Heart right ventricle (tissue), 16 donors: ENCODE measurements around the gene RBM14. TPM values are rescaled to one million over a fixed set of nuclear protein-coding genes. Genes with fewer than 3 reads are reported as not detected.

Experiments
- ATAC-seq, 8 donors: fragments of 200-7000 bp; cut with Tn5 transposase; one replicate each; pipeline ENCODE4 v1.9.1; 2020; ENCODE audit warnings: mild to moderate bottlenecking in 8 of 8, moderate library complexity in 8 of 8, moderate number of reproducible peaks in 1 of 8
- DNase-seq, 2 donors: peaks; one replicate each; pipeline ENCODE4 v3.0.0-alpha.2; 2020
- H3K27ac ChIP-seq, 10 donors: fragments of 200-600 bp; sonication (generic) in 2 of 10; one replicate each; pipeline versions ENCODE4 v1.5.0 to v1.8.0; 2020 to 2022; ENCODE audit warnings: mild to moderate bottlenecking in 3 of 10
- H3K27me3 ChIP-seq, 7 donors: fragments of 200-600 bp; one replicate each; pipeline ENCODE4 v1.8.0; 2021 to 2022; ENCODE audit warnings: mild to moderate bottlenecking in 2 of 7
- H3K36me3 ChIP-seq, 9 donors: fragments of 200-600 bp; sonication (generic) in 1 of 9; one replicate each; pipeline versions ENCODE4 v1.5.0 to v1.8.0; 2020 to 2022; ENCODE audit warnings: mild to moderate bottlenecking in 2 of 9
- H3K4me1 ChIP-seq, 9 donors: fragments of 200-600 bp; sonication (generic) in 1 of 9; one replicate each; pipeline versions ENCODE4 v1.5.0 to v1.8.0; 2020 to 2022; ENCODE audit warnings: mild to moderate bottlenecking in 4 of 9
- H3K4me3 ChIP-seq, 10 donors: fragments of 200-600 bp; sonication (generic) in 2 of 10; one replicate each; pipeline versions ENCODE4 v1.5.0 to v1.8.0; 2020 to 2022; ENCODE audit warnings: mild to moderate bottlenecking in 7 of 10, moderate library complexity in 2 of 10
- H3K9me3 ChIP-seq, 11 donors: fragments of 200-600 bp in 10 of 11; sonication (generic) in 2 of 11; one replicate each; pipeline versions ENCODE4 v1.5.0 to v1.8.0; 2013 to 2022; ENCODE audit warnings: mild to moderate bottlenecking in 2 of 11, control low read depth in 1 of 11, moderate library complexity in 1 of 11
- CTCF ChIP-seq, 9 donors: fragments of 200-600 bp; sonication (generic) in 2 of 9; IDR thresholded peaks; one replicate each; pipeline versions ENCODE4 v1.5.0 to v1.8.0; 2021 to 2022; ENCODE audit warnings: antibody characterized with exemption in 9 of 9, mild to moderate bottlenecking in 5 of 9, moderate library complexity in 1 of 9
- WGBS, 2 donors: extraction: QIAGEN DNeasy Blood & Tissue Kit; methylation state at CpG; one replicate each; pipeline ENCODE4 v1.1.7; 2013; ENCODE audit warnings: inconsistent platforms in 1 of 2; 5-methylcytosine and 5-hydroxymethylcytosine counted together
- intact Hi-C, 10 donors: fragments of 100-400 bp; cut with DNase I; formaldehyde crosslinking; loops; one replicate each; pipeline versions ENCODE4 v1.11.1 to v1.14.2; 2022
- polyA plus RNA-seq, 2 donors: library from polyadenylated mRNA; stranded (reverse); fragments of 200-250 nt; gene quantifications; one replicate each; pipeline ENCODE4 v1.2.3, GENCODE V29; 2013
- total RNA-seq, 10 donors: library from RNA; stranded (reverse); fragmentation: NEBNext Ultra II Directional in 3 of 10; extraction: Animal tissue kit (Norgen Biotek cat#: 25700) in 3 of 10; gene quantifications; one replicate each; pipeline versions ENCODE4 v1.2.1 to v1.2.4, GENCODE V29; 2021 to 2023
- donor health status: Arrhythmogenic right ventricular cardiomyopathy.
- donor health status: ischemic (EF 13 %, LVEDD 7.1; RV severe dilation, severe dysfunction).
- donor health status: healthy with polysubstance abuse.
- donor health status: DM: no; HTN: yes; CAD: no.
- donor health status: DM: no; HTN: no; CAD: no.
- donor health status: ischemic (EF 25% LVEDD 6.9; RV normal size, moderate dysfunction).
- donor health status: ischemic (EF 25% LVEDD 5.7; RV mildly dilated, moderate dysfunction).
- donor health status: healthy.
- donor health status: DM: yes; HTN: yes; CAD: no.
- donor health status: Ischemic cardiomyopathy.
- donor health status: ischemic (EF 35%, LVEDD 5.7; RV mildly dilated, moderate dysfunction).
- donor health status: nonischemic (EF 11% LVEDD 7.7; RV severe dilation, severe dysfunction).
- donor health status: DM: yes; HTN: yes; CAD: no.
- donor health status: PGD.
- donor health status: ischemic (EF 29% LVEDD 5.4; RV normal size, mild dysfunction).
- donor health status: nonischemic (EF 23%, LVEDD 6.1; RV moderate dilation, normal function).

The RBM14 gene
- total and polyA plus RNA-seq, 12 donors = 16.2 to 49.7 (median 28.3) TPM

GRCh38 chr11:66617155-66617834 lies 865 bp downstream of the RBM14 start:
- intact Hi-C loops = loop anchor here in 2 of 10 donors (2.0 to 5.0 kb wide), 2 partner anchors 22 to 60 kb away; partner anchors contain the start of genes RBM4 (in 2 of the 2) and RBM4B (in 1 of the 2)
- Histone ChIP-seq H3K4me3 (peak overlapping the region; percentile 56 to 94 (median 82)), H3K27me3 (no peaks in the 10 kb centered on the region), H3K27ac (peak overlapping the region; percentile 69 to 96 (median 94)), H3K36me3 (peaks cover 0 to 34% (median 0%) of the 10 kb centered on the region in 9 donors), H3K4me1 (peaks cover 10 to 61% (median 53%) of the 10 kb centered on the region in 9 donors), H3K9me3 (no peaks in the 10 kb centered on the region)
- no peak for TF ChIP-seq CTCF (IDR thresholded peaks at IDR 0.05)
- WGBS, 2 donors = 1% methylated on average over 38 of the region's 38 CpGs
- peak; percentile 5 to 65 (median 48) for ATAC-seq
- DNase-seq = peak; percentile 76 to 80

- Histone ChIP-seq H3K27me3 (no peaks in the 10 kb centered on the region), H3K27ac (peak overlapping the region; percentile 14 to 96 (median 93)), H3K9me3 (no peaks in the 10 kb centered on the region), H3K4me3 (peak overlapping the region in 8 of 10 donors; percentile 56 to 92 (median 82)), H3K4me1 (peaks cover 21 to 77% (median 71%) of the 10 kb centered on the region in 9 donors), H3K36me3 (peaks cover 0 to 52% (median 3%) of the 10 kb centered on the region in 9 donors)
- ATAC-seq = peak in 5 of 8 donors; percentile 1 to 29 (median 2)
- WGBS, 2 donors = 25 to 37% methylated on average over 4 of the region's 4 CpGs
- intact Hi-C loops = loop anchor here in 1 of 10 donors (5.0 kb wide), 1 partner anchor 58 kb away; the partner anchor contains the start of gene RBM4B
- no peak for TF ChIP-seq CTCF (IDR thresholded peaks at IDR 0.05)
- DNase-seq = no peak
Observed at GRCh38 chr11:66619080-66619554, 2.7 kb downstream of the RBM14 start.

- ATAC-seq (peak in 4 of 8 donors; percentile 15 to 53 (median 21)), DNase-seq (no peak)
- Histone ChIP-seq H3K9me3 (no peaks in the 10 kb centered on the region), H3K27ac (no peak overlapping the region), H3K27me3 (no peaks in the 10 kb centered on the region), H3K4me3 (no peak overlapping the region), H3K4me1 (peaks cover 22 to 68% (median 54%) of the 10 kb centered on the region in 9 donors), H3K36me3 (peaks cover 0 to 97% (median 54%) of the 10 kb centered on the region in 9 donors)
- no peak for TF ChIP-seq CTCF (IDR thresholded peaks at IDR 0.05)
- intact Hi-C loops = no loop called here
- 81 to 82% methylated on average over 16 of the region's 16 CpGs for WGBS, 2 donors
Observed at GRCh38 chr11:66624450-66624849, 8.0 kb downstream of the RBM14 start.

GRCh38 chr11:66625041-66625751 lies 8.8 kb downstream of the RBM14 start:
- 93% methylated on average over 26 of the region's 26 CpGs for WGBS, 2 donors
- no peak overlapping the region for H3K27ac ChIP-seq

More at GRCh38 chr11:66625041-66625751, 8.8 kb downstream of the RBM14 start:
- Histone ChIP-seq H3K9me3 (no peaks in the 10 kb centered on the region), H3K4me1 (peaks cover 22 to 62% (median 49%) of the 10 kb centered on the region in 9 donors), H3K27me3 (no peaks in the 10 kb centered on the region), H3K4me3 (no peak overlapping the region), H3K36me3 (peaks cover 0 to 99% (median 60%) of the 10 kb centered on the region in 9 donors)
- intact Hi-C loops = no loop called here
- peak in 1 of 8 donors; percentile 40 for ATAC-seq
- no peak for DNase-seq
- TF ChIP-seq CTCF (IDR thresholded peaks at IDR 0.05) = no peak
